ENCODE results near the gene RPLP2.

RPLP2 gene

GRCh38 chr11:782264-783174, 27.2 kb upstream of the RPLP2 start:
- no peak for TF ChIP-seq CTCF (IDR thresholded peaks at IDR 0.05; ENCODE audit: insufficient read depth, low read length, poor library complexity, severe bottlenecking)
- no peaks in the 10 kb centered on the region for H3K27me3 ChIP-seq (replicated peaks; ENCODE audit: control insufficient read depth, insufficient read depth, low read length)
- peaks cover 1% of the 10 kb centered on the region for H3K36me3 ChIP-seq (ENCODE audit: control insufficient read depth, insufficient read depth, low read length)
- no peak overlapping the region for H3K4me3 ChIP-seq (replicated peaks; ENCODE audit: low read depth, low read length)
- no peak for DNase-seq (ENCODE audit: extremely low read depth, insufficient read length)

GRCh38 chr11:783581-784015, 26.2 kb upstream of the RPLP2 start:
- no peaks in the 10 kb centered on the region for H3K27me3 ChIP-seq (replicated peaks; ENCODE audit: control insufficient read depth, insufficient read depth, low read length)
- H3K4me3 ChIP-seq (replicated peaks; ENCODE audit: low read depth, low read length): no peak overlapping the region
- DNase-seq (ENCODE audit: extremely low read depth, insufficient read length): no peak
- H3K36me3 ChIP-seq (ENCODE audit: control insufficient read depth, insufficient read depth, low read length): peaks cover 1% of the 10 kb centered on the region
- peak; percentile 46 for TF ChIP-seq CTCF (IDR thresholded peaks at IDR 0.05; ENCODE audit: insufficient read depth, low read length, poor library complexity, severe bottlenecking)

GRCh38 chr11:786235-787083, 23.3 kb upstream of the RPLP2 start:
- DNase-seq (ENCODE audit: extremely low read depth, insufficient read length): no peak
- no peak overlapping the region for H3K4me3 ChIP-seq (replicated peaks; ENCODE audit: low read depth, low read length)
- no peak for TF ChIP-seq CTCF (IDR thresholded peaks at IDR 0.05; ENCODE audit: insufficient read depth, low read length, poor library complexity, severe bottlenecking)
- H3K27me3 ChIP-seq (replicated peaks; ENCODE audit: control insufficient read depth, insufficient read depth, low read length): no peaks in the 10 kb centered on the region
- H3K36me3 ChIP-seq (ENCODE audit: control insufficient read depth, insufficient read depth, low read length): peaks cover 2% of the 10 kb centered on the region

- no peak for DNase-seq (ENCODE audit: extremely low read depth, insufficient read length)
Observed at GRCh38 chr11:787084-787675, 22.6 kb upstream of the RPLP2 start.

More at GRCh38 chr11:787084-787675, 22.6 kb upstream of the RPLP2 start:
- Histone ChIP-seq H3K36me3 (ENCODE audit: control insufficient read depth, insufficient read depth, low read length) (peaks cover 5% of the 10 kb centered on the region), H3K27me3 (replicated peaks; ENCODE audit: control insufficient read depth, insufficient read depth, low read length) (no peaks in the 10 kb centered on the region), H3K4me3 (replicated peaks; ENCODE audit: low read depth, low read length) (no peak overlapping the region)
- no peak for TF ChIP-seq CTCF (IDR thresholded peaks at IDR 0.05; ENCODE audit: insufficient read depth, low read length, poor library complexity, severe bottlenecking)
